A549 (cell line): Measurements from ENCODE around the gene ARMC9.

Experiments used
- CBX8 ChIP-seq: fragments of 200-600 bp; sonication (generic); IDR thresholded peaks from 2 replicates; pipeline ENCODE4 v1.6.1; 2016
- HDAC2 ChIP-seq: fragments of 200-600 bp; sonication (generic); IDR thresholded peaks from 2 replicates; pipeline ENCODE4 v1.6.1; 2016
- HOXA7 ChIP-seq: fragments of 250-450 bp; sonication (Bioruptor Pico); IDR thresholded peaks from 2 replicates; pipeline ENCODE4 v1.5.0; 2020; ENCODE audit warnings: mild to moderate bottlenecking, moderate library complexity
- MAFK ChIP-seq: fragments of 450-650 bp; IDR thresholded peaks from 2 replicates; pipeline ENCODE4 v1.6.1; 2014; ENCODE audit not compliant: partially characterized antibody
- MYC ChIP-seq: IDR thresholded peaks from 2 replicates; pipeline ENCODE4 v1.6.1; 2012; ENCODE audit warnings: mild to moderate bottlenecking, inconsistent platforms, low read length, improper control_type of control experiment, borderline replicate concordance
- PHF8 ChIP-seq: fragments of 200-600 bp; sonication (generic); IDR thresholded peaks from 2 replicates; pipeline ENCODE4 v1.6.1; 2016; ENCODE audit warnings: low read depth, mild to moderate bottlenecking, antibody characterized with exemption, moderate library complexity, borderline replicate concordance
- POLR2A ChIP-seq: IDR thresholded peaks from 2 replicates; pipeline ENCODE4 v1.6.1; 2012; ENCODE audit warnings: mild to moderate bottlenecking, low read length
- SREBF2 ChIP-seq: fragments of 450-650 bp; IDR thresholded peaks from 2 replicates; pipeline ENCODE4 v1.6.1; 2014; ENCODE audit warnings: mild to moderate bottlenecking, moderate library complexity
- TF ChIP-seq, protein P1 (sequence below): fragments of >200 bp; sonication (Bioruptor Twin); formaldehyde crosslinking; IDR thresholded peaks from 3 replicates; pipeline ENCODE4 v1.5.1; 2016

DNA sequence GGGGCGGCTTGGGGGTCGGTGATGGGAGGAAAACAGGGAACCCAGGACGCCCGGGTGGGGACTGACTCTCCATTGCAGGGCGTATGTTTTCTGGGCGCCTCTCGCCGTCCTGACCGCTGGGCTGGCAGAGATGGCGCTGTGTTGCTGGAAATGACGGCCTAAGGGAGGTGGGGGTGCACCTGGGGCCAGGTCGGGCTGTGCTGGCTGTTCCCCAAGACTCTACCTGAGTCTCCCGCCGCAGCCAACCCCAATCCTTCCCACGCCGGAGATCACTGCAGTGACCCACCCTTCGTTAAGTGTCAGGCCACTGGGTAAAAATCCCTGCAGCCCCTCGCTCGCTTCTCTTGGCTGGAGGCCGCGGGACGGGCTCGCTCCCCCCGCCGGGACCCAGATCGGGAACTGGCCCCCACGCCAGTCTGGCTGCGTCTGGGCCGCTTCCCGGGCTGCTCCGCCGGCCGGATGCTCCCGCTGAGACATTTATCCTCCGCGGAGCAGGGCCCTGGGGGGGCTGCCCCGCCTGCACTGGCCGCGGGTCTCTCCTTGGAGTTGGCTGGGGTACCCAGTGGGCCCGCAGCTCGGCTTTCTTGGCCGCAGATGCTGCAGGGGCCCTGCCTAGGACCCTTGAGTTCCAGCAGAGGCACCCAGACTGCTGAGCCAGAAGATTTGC, 7.8 kb upstream of the ARMC9 start:
- TF ChIP-seq MYC, result no peak
- TF ChIP-seq POLR2A, result no peak
- no peak for TF ChIP-seq SREBF2
- TF ChIP-seq, protein P1, sequence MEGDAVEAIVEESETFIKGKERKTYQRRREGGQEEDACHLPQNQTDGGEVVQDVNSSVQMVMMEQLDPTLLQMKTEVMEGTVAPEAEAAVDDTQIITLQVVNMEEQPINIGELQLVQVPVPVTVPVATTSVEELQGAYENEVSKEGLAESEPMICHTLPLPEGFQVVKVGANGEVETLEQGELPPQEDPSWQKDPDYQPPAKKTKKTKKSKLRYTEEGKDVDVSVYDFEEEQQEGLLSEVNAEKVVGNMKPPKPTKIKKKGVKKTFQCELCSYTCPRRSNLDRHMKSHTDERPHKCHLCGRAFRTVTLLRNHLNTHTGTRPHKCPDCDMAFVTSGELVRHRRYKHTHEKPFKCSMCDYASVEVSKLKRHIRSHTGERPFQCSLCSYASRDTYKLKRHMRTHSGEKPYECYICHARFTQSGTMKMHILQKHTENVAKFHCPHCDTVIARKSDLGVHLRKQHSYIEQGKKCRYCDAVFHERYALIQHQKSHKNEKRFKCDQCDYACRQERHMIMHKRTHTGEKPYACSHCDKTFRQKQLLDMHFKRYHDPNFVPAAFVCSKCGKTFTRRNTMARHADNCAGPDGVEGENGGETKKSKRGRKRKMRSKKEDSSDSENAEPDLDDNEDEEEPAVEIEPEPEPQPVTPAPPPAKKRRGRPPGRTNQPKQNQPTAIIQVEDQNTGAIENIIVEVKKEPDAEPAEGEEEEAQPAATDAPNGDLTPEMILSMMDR, result no peak
- no peak for TF ChIP-seq HDAC2
- no peak for TF ChIP-seq PHF8
- TF ChIP-seq MAFK, result no peak
- TF ChIP-seq CBX8, result no peak
- TF ChIP-seq HOXA7 (CRISPR knock-in tag), result no peak
